Colonic mucosa (tissue), 4 donors: Measurements from ENCODE around the gene HERC3. TPM values are rescaled to one million over a fixed set of nuclear protein-coding genes. Genes with fewer than 3 reads are reported as not detected.

ENCODE experiments used
- DNase-seq: peaks from one replicate; pipeline ENCODE4 v3.0.0-alpha.2; 2020
- H3K27ac ChIP-seq: fragments of 200-600 bp; one replicate; pipeline ENCODE4 v1.8.0; 2021
- H3K27me3 ChIP-seq: fragments of 200-600 bp; one replicate; pipeline ENCODE4 v1.8.0; 2021
- H3K36me3 ChIP-seq: fragments of 200-600 bp; one replicate; pipeline ENCODE4 v1.8.0; 2021
- H3K4me1 ChIP-seq: fragments of 200-600 bp; one replicate; pipeline ENCODE4 v1.8.0; 2021; ENCODE audit warnings: mild to moderate bottlenecking
- H3K4me3 ChIP-seq: fragments of 200-600 bp; one replicate; pipeline ENCODE4 v1.8.0; 2021
- H3K9ac ChIP-seq, 2 donors: one replicate each; pipeline ENCODE4 v1.7.0; 2013; ENCODE audit warnings: control low read depth in 2 of 2, low read depth in 2 of 2, low read length in 2 of 2
- H3K9me3 ChIP-seq: fragments of 200-600 bp; one replicate; pipeline ENCODE4 v1.8.0; 2021
- intact Hi-C: fragments of 100-400 bp; cut with DNase I; formaldehyde crosslinking; loops from one replicate; pipeline ENCODE4 v1.14.1; 2022
- total RNA-seq, 2 donors: library from RNA; stranded (reverse); fragmentation: NEBNext Ultra II Directional in 1 of 2; extraction: Animal tissue kit (Norgen Biotek cat#: 25700) in 1 of 2; gene quantifications; one replicate each; pipeline ENCODE4 v1.2.1, GENCODE V29; 2021
- TF ChIP-seq, protein P1 (sequence below): fragments of 200-600 bp; IDR thresholded peaks from one replicate; pipeline ENCODE4 v1.8.0; 2022; ENCODE audit warnings: antibody characterized with exemption, mild to moderate bottlenecking
- donor health status: healthy.
- donor health status: DM: no; HTN: no; CAD: no.
- donor health status: DM: no; HTN: no; CAD: no.

HERC3 gene
- total RNA-seq, 2 donors from 2014 or later, result 23.0 to 51.4 TPM

DNA sequence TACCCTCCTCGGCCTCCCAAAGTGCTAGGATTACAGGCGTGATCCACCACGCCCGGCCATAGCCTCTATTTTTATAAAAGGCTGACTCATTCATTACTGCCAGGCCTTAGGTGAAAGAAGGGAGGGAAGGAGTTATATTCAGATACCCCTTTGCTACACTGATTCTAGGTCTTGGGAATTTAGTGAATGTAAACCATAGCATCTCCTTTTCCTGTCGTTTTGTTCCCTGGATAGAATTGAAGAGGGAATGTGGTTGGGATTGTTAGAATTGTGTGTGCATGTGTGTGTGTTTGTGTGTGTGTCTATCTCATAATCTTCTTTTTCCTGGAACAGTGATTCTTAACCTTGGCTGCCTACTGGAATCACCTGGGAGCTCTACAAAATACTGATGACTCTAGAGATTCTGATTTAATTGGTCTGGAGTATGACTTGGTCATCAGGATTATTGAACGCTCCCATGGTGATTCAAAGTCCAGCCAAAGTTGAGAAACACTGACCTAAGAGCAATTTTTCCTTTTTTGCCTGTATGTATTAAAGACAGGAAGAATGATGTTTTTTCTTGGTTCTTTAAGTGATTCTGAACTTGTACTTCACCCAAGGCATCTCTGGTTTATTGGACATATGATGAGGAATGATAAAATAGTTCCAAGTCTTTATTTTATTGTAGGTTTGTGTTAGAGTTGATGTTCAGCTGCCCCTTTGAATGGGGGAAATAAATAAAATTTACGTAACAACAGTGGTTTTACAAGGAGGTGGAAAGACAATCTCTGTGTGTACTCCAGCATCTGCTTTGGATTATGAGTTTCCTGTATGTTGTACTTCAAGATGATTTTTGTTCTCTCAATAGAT, 68.4 kb downstream of the HERC3 start:
- Histone ChIP-seq H3K36me3 (no peaks in the 10 kb centered on the region), H3K4me3 (no peak overlapping the region), H3K9me3 (no peaks in the 10 kb centered on the region), H3K27me3 (no peaks in the 10 kb centered on the region), H3K4me1 (no peaks in the 10 kb centered on the region), H3K27ac (peak overlapping the region; percentile 45), H3K9ac (no peak overlapping the region)
- intact Hi-C loops, result no loop called here
- TF ChIP-seq, protein P1, sequence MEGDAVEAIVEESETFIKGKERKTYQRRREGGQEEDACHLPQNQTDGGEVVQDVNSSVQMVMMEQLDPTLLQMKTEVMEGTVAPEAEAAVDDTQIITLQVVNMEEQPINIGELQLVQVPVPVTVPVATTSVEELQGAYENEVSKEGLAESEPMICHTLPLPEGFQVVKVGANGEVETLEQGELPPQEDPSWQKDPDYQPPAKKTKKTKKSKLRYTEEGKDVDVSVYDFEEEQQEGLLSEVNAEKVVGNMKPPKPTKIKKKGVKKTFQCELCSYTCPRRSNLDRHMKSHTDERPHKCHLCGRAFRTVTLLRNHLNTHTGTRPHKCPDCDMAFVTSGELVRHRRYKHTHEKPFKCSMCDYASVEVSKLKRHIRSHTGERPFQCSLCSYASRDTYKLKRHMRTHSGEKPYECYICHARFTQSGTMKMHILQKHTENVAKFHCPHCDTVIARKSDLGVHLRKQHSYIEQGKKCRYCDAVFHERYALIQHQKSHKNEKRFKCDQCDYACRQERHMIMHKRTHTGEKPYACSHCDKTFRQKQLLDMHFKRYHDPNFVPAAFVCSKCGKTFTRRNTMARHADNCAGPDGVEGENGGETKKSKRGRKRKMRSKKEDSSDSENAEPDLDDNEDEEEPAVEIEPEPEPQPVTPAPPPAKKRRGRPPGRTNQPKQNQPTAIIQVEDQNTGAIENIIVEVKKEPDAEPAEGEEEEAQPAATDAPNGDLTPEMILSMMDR, result no peak
- DNase-seq, result peak; percentile 29

DNA sequence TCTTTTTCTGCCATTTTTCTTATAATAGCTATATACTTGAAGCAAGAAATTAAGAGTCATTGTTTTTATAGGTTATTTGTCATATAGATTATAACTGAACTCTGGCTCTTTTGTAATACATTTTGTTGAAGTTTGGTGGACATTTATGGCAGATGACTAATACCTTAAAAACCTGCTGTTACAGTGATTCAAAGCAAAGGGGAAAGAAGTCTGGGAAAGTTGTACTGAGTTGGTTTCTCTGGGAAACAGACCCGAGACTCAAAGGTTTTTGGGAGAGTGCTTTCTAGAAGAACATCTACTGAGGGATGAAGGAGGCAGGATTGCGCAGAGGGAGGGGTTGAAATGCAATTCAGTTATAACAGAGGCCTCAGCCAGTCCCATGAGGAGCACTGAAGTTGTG, 69.5 kb downstream of the HERC3 start:
- Histone ChIP-seq H3K27me3 (no peaks in the 10 kb centered on the region), H3K36me3 (no peaks in the 10 kb centered on the region), H3K4me3 (no peak overlapping the region), H3K4me1 (no peaks in the 10 kb centered on the region), H3K9ac (no peak overlapping the region), H3K9me3 (no peaks in the 10 kb centered on the region), H3K27ac (no peak overlapping the region)
- TF ChIP-seq, protein P1, result no peak
- intact Hi-C loops, result no loop called here
- DNase-seq, result no peak

DNA sequence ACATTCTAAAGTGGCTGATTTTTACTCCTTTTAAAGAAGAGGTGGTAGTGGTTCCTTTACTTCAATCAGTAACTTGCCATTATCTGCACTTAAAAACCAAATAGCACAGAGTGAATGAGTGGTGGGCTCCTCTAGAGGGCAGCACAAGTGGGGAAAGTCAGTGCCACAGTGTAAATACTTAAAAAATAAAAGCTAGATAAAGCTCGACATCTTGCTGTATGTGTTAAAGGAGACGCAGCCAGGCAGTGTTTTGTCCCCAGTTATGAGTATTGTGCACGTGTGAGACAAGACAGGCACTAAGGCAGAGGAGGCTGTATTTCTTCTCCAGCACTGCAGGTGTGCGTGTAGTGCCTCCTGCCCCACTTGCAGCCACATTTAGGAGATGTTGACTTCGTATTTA, 80.7 kb downstream of the HERC3 start:
- Histone ChIP-seq H3K27me3 (no peaks in the 10 kb centered on the region), H3K9ac (no peak overlapping the region), H3K9me3 (no peaks in the 10 kb centered on the region), H3K27ac (no peak overlapping the region), H3K4me1 (no peaks in the 10 kb centered on the region), H3K4me3 (no peak overlapping the region), H3K36me3 (no peaks in the 10 kb centered on the region)
- DNase-seq, result no peak
- TF ChIP-seq, protein P1, result no peak
- intact Hi-C loops, result no loop called here

DNA sequence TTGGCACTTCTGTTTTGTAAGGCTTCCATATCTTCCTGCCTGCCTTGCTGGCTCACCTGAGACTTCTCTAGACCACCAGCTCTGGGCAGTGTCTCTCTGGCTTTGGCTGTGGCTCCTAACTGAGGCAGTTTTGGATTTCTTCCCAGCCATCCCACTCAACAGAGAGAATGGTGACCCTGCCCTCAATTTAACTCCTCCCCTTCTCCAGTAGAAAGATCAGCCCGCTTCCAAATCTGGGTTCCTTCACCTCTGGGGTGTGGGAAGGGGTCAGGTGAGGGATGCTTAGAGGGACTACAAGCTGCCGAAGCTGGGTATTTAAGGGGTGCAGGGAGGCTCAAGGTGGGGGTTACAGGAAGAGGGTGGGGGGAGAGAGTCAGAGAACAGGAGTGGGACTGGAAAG, 81.6 kb downstream of the HERC3 start:
- H3K36me3 ChIP-seq, result no peaks in the 10 kb centered on the region
- intact Hi-C loops, result no loop called here
- TF ChIP-seq, protein P1, result no peak

DNA sequence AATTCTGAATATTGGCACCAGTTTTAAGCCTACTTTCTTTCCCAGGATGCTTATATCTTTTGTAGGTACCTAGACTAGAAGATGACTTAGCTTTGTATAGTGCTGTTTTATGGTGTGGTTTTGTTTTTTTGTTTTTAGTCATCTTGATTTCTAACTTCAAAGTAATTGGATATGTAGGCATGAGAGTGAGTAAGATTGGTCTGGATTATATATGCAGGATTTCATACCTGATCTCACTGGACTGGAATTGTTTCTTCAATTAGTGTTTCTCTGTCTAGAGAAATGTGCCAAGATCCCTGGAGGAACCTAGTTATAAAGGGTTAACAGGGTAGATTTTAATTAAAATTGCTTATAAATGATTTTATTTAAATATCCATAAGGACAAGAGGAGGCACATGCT, 82.3 kb downstream of the HERC3 start:
- H3K9me3 ChIP-seq, result no peaks in the 10 kb centered on the region
- H3K27ac ChIP-seq, result no peak overlapping the region
- TF ChIP-seq, protein P1, result no peak
- DNase-seq, result no peak
- no peaks in the 10 kb centered on the region for H3K27me3 ChIP-seq
- intact Hi-C loops, result no loop called here
- no peaks in the 10 kb centered on the region for H3K4me1 ChIP-seq
- H3K9ac ChIP-seq, result no peak overlapping the region
- no peak overlapping the region for H3K4me3 ChIP-seq
- no peaks in the 10 kb centered on the region for H3K36me3 ChIP-seq

More for the DNA sequence above, 81.6 kb downstream of the HERC3 start:
- H3K4me3 ChIP-seq, result no peak overlapping the region
- DNase-seq, result no peak
- H3K4me1 ChIP-seq, result no peaks in the 10 kb centered on the region
- H3K27me3 ChIP-seq, result no peaks in the 10 kb centered on the region
- H3K27ac ChIP-seq, result no peak overlapping the region
- H3K9ac ChIP-seq, result no peak overlapping the region
- no peaks in the 10 kb centered on the region for H3K9me3 ChIP-seq
